Vagina (tissue), 2 donors: Measurements from ENCODE around the gene NT5DC1. TPM values are rescaled to one million over a fixed set of nuclear protein-coding genes. Genes with fewer than 3 reads are reported as not detected.

Experiments
- DNase-seq, 2 donors: peaks; one replicate each; pipeline ENCODE4 v3.0.0-alpha.2; 2017; ENCODE audit errors: extremely low spot score in 2 of 2
- H3K27ac ChIP-seq: fragments of 200-600 bp; sonication (generic); one replicate; pipeline ENCODE4 v1.5.1; 2019
- H3K27me3 ChIP-seq: fragments of 200-600 bp; sonication (generic); one replicate; pipeline ENCODE4 v1.5.1; 2019
- H3K36me3 ChIP-seq, 2 donors: fragments of 200-600 bp; sonication (generic); one replicate each; pipeline ENCODE4 v1.5.1; 2017 to 2019
- H3K4me1 ChIP-seq: fragments of 200-600 bp; sonication (generic); one replicate; pipeline ENCODE4 v1.5.1; 2019
- H3K4me3 ChIP-seq, 2 donors: fragments of 200-600 bp; sonication (generic); 1 replicate in 1 of 2; 2 replicates in 1 of 2; pipeline ENCODE4 v1.5.1; 2016 to 2019
- H3K9me3 ChIP-seq: fragments of 200-600 bp; sonication (generic); one replicate; pipeline ENCODE4 v1.5.1; 2019
- CTCF ChIP-seq, 3 experiments: fragments of 450-650 bp in 2 of 3; fragments of 200-600 bp in 1 of 3; sonication (generic) in 1 of 3; IDR thresholded peaks; one replicate each; pipeline ENCODE4 v1.5.1; 2017 to 2019; ENCODE audit warnings: antibody characterized with exemption in 3 of 3, mild to moderate bottlenecking in 2 of 3, moderate library complexity in 2 of 3
- POLR2A ChIP-seq, 2 donors: fragments of 450-650 bp; IDR thresholded peaks; one replicate each; pipeline ENCODE4 v1.6.1; 2017; ENCODE audit warnings: antibody characterized with exemption in 2 of 2, mild to moderate bottlenecking in 2 of 2, moderate library complexity in 2 of 2
- POLR2AphosphoS5 ChIP-seq, 2 donors: sonication (generic); formaldehyde crosslinking; IDR thresholded peaks; one replicate each; pipeline ENCODE4 v1.9.0; 2017; ENCODE audit warnings: antibody characterized with exemption in 2 of 2, mild to moderate bottlenecking in 2 of 2, low read depth in 1 of 2; ENCODE audit not compliant: insufficient read depth in 1 of 2
- intact Hi-C: fragments of 100-400 bp; cut with DNase I; formaldehyde crosslinking; loops from one replicate; pipeline ENCODE4 v1.15.1; 2023
- total RNA-seq: library from RNA; depleted of rRNA; stranded (reverse); fragments of >200 nt; gene quantifications from one replicate; pipeline ENCODE4 v1.2.3, GENCODE V29; 2016

Gene NT5DC1
- total RNA-seq, 1 donor from 2014 or later = 6.1 TPM

DNA sequence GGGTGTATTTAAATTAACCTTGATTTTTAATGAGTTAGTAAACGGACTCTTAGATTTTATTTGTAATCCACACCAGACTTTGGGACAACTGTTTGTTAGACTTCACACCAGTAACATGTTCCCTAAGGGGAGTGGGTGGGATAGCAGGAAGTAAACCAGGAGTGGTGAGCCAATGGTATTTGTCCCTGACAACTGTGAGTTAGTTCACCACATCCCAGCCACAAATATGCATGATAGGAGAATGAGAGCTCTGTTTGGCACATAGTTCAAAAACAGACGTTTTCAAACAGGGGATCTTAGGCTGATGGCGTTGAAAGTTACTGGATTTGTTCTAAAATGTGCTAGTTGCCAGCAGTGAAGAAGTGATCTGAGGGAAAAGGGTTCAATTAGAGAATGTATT lies 44.0 kb downstream of the NT5DC1 start:
- Histone ChIP-seq H3K27ac (no peak overlapping the region), H3K9me3 (no peaks in the 10 kb centered on the region), H3K27me3 (no peaks in the 10 kb centered on the region), H3K4me1 (no peaks in the 10 kb centered on the region), H3K4me3 (no peak overlapping the region), H3K36me3 (no peaks in the 10 kb centered on the region)
- no peak for DNase-seq
- intact Hi-C loops = no loop called here
- TF ChIP-seq POLR2A (IDR thresholded peaks at IDR 0.05) (no peak), POLR2AphosphoS5 (IDR thresholded peaks at IDR 0.05; ENCODE audit: insufficient read depth in 1 of 2, low read depth in 1 of 2) (no peak), CTCF (IDR thresholded peaks at IDR 0.05) (no peak)

GRCh38 chr6:116145803-116146675 lies 45.4 kb downstream of the NT5DC1 start:
- no peak overlapping the region for H3K27ac ChIP-seq
- TF ChIP-seq POLR2A (IDR thresholded peaks at IDR 0.05) (no peak), POLR2AphosphoS5 (IDR thresholded peaks at IDR 0.05; ENCODE audit: insufficient read depth in 1 of 2, low read depth in 1 of 2) (no peak), CTCF (IDR thresholded peaks at IDR 0.05) (no peak)
- intact Hi-C loops = no loop called here
- no peak for DNase-seq
- no peaks in the 10 kb centered on the region for H3K4me1 ChIP-seq
- no peak overlapping the region for H3K4me3 ChIP-seq
- H3K27me3 ChIP-seq = no peaks in the 10 kb centered on the region
- H3K9me3 ChIP-seq = no peaks in the 10 kb centered on the region
- H3K36me3 ChIP-seq = no peaks in the 10 kb centered on the region

DNA sequence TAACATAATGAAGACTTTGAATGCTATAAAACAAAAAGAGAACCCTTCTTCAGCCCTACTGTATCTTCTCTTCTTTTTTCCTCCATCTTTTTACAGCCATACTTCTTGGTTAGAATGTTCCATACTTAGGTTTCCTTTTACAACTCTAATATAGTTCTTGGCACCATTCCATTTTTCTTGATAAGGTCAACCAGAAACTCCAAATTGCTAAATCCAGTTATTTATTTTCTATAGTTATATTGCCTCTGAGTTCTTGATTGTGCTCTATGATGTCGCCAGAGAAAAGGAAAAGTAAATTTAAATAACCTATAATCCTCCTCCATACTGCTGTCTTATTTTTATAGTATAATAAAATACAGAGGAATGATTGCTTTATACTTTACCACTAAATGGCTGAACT lies 52.0 kb downstream of the NT5DC1 start:
- no peaks in the 10 kb centered on the region for H3K36me3 ChIP-seq
- DNase-seq = no peak
- no peaks in the 10 kb centered on the region for H3K9me3 ChIP-seq
- no peak overlapping the region for H3K27ac ChIP-seq
- no peak for TF ChIP-seq POLR2A (IDR thresholded peaks at IDR 0.05)
- TF ChIP-seq POLR2AphosphoS5 (IDR thresholded peaks at IDR 0.05; ENCODE audit: insufficient read depth in 1 of 2, low read depth in 1 of 2) = no peak
- no peak for TF ChIP-seq CTCF (IDR thresholded peaks at IDR 0.05)
- intact Hi-C loops = no loop called here
- H3K4me1 ChIP-seq = no peaks in the 10 kb centered on the region
- H3K4me3 ChIP-seq = no peak overlapping the region
- no peaks in the 10 kb centered on the region for H3K27me3 ChIP-seq

DNA sequence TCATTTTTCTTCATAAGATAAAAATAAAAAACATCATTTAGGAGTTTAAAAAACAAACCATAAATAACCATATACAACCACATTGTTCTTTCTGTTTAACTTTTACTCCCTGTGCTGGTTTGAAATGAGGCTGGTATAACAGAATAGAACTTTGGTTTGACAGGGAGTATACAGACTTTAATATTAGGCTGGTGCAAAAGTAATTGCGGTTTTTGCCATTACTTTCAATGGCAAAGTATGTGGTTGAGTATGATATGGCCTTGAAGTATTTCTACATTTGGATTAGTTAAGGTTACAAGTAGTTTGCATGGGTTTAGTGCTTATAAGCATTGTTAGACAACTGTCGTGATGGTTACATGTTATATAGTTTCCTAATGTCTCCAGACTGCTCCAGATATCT lies 54.2 kb downstream of the NT5DC1 start:
- H3K27ac ChIP-seq = no peak overlapping the region
- no peak overlapping the region for H3K4me3 ChIP-seq
- no peaks in the 10 kb centered on the region for H3K36me3 ChIP-seq
- TF ChIP-seq POLR2A (IDR thresholded peaks at IDR 0.05) = no peak
- intact Hi-C loops = no loop called here
- no peak for DNase-seq
- no peaks in the 10 kb centered on the region for H3K27me3 ChIP-seq
- H3K4me1 ChIP-seq = no peaks in the 10 kb centered on the region
- no peaks in the 10 kb centered on the region for H3K9me3 ChIP-seq

DNA sequence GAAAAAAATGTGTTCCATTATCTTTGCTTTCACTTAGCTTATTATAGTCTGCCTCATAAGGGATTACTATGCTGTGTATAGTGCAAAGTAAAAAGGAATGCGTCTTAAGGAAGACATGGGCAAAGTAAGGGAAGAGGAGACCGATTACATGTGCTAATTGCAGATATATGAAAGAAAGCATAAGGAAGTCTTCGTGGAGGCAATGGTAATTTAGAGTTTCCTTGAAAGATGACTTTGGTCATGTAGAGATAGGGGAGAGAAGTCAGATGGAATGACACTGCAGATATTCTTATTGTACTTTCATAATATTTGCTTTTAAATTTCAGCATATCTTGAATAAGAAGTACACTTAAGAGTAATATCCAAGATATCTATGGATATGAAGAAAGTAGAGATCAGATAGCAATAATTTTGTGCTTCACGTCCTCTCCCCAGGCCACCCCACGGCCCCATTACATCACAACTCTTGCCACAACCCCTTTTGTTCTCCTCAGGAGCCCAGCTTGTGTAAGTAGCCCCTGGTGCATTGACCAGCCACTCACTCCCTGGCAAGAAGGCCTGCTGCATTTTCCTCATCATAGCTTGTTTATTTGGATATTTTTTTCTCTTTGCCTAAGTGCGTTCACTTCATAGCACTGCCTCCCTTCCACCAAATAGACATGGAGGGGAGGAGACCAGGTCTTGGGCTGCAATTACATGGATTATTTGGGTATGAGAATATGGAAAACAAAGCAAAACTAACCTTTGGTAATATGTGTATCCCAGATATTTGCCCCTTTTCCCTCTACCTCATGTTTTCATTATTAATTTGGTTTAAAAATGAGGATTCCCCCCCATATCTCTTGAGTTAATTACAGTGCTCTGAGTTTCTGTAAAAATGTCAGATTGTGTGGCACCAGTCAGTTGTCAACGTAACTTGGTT lies 56.0 kb downstream of the NT5DC1 start:
- Histone ChIP-seq H3K9me3 (no peaks in the 10 kb centered on the region), H3K27me3 (no peaks in the 10 kb centered on the region), H3K4me1 (no peaks in the 10 kb centered on the region), H3K27ac (no peak overlapping the region), H3K36me3 (no peaks in the 10 kb centered on the region), H3K4me3 (no peak overlapping the region)
- DNase-seq = no peak
- TF ChIP-seq CTCF (IDR thresholded peaks at IDR 0.05) (no peak), POLR2AphosphoS5 (IDR thresholded peaks at IDR 0.05; ENCODE audit: insufficient read depth in 1 of 2, low read depth in 1 of 2) (no peak), POLR2A (IDR thresholded peaks at IDR 0.05) (no peak)
- intact Hi-C loops = no loop called here
